Mesendoderm (in vitro differentiated cells): ENCODE results near the gene SSUH2.

Source experiments
- DNase-seq: peaks from one replicate; pipeline ENCODE4 v3.0.0; 2013
- H2AK5ac ChIP-seq: 2 replicates; pipeline ENCODE4 v1.6.1; 2013; ENCODE audit warnings: low read length, inconsistent platforms
- H2BK120ac ChIP-seq: 2 replicates; pipeline ENCODE4 v1.6.1; 2013; ENCODE audit warnings: low read depth, mild to moderate bottlenecking, low read length, moderate library complexity, mixed read lengths
- H2BK15ac ChIP-seq: replicated peaks from 2 replicates; pipeline ENCODE4 v1.6.1; 2013; ENCODE audit warnings: low read depth, mild to moderate bottlenecking, moderate library complexity
- H2BK5ac ChIP-seq: 2 replicates; pipeline ENCODE4 v1.6.1; 2013; ENCODE audit warnings: low read length, inconsistent platforms
- H3K18ac ChIP-seq: 2 replicates; pipeline ENCODE4 v1.6.1; 2013; ENCODE audit warnings: mild to moderate bottlenecking, low read length, mixed read lengths
- H3K23ac ChIP-seq: one replicate; pipeline ENCODE4 v1.6.1; 2013; ENCODE audit warnings: low read length
- H3K27ac ChIP-seq: 2 replicates; pipeline ENCODE4 v1.5.1; 2013; ENCODE audit warnings: low read depth, mild to moderate bottlenecking, inconsistent platforms, low read length, moderate library complexity
- H3K27me3 ChIP-seq: 2 replicates; pipeline ENCODE4 v1.6.1; 2013; ENCODE audit warnings: low read length, control low read depth, mild to moderate bottlenecking, inconsistent platforms; ENCODE audit not compliant: insufficient read depth, poor library complexity
- H3K36me3 ChIP-seq: 2 replicates; pipeline ENCODE4 v1.6.1; 2013; ENCODE audit warnings: low read length, inconsistent platforms; ENCODE audit not compliant: control insufficient read depth, insufficient read depth
- H3K4ac ChIP-seq: one replicate; pipeline ENCODE4 v1.6.1; 2013; ENCODE audit warnings: low read depth, mild to moderate bottlenecking, low read length, moderate library complexity
- H3K4me1 ChIP-seq: 2 replicates; pipeline ENCODE4 v1.6.1; 2013; ENCODE audit warnings: low read depth, low read length, inconsistent platforms; ENCODE audit not compliant: control insufficient read depth
- H3K4me2 ChIP-seq: 2 replicates; pipeline ENCODE4 v1.6.1; 2013; ENCODE audit warnings: low read length
- H3K4me3 ChIP-seq: 2 replicates; pipeline ENCODE4 v1.5.1; 2013; ENCODE audit warnings: mild to moderate bottlenecking, low read length
- H3K56ac ChIP-seq: one replicate; pipeline ENCODE4 v1.6.1; 2013; ENCODE audit warnings: low read length
- H3K79me1 ChIP-seq: 2 replicates; pipeline ENCODE4 v1.6.1; 2013; ENCODE audit warnings: low read length, inconsistent platforms
- H3K79me2 ChIP-seq: 2 replicates; pipeline ENCODE4 v1.6.1; 2013; ENCODE audit warnings: mild to moderate bottlenecking, low read length; ENCODE audit not compliant: control insufficient read depth, insufficient read depth
- H3K9ac ChIP-seq: 2 replicates; pipeline ENCODE4 v1.6.1; 2013; ENCODE audit warnings: low read length, inconsistent platforms
- H4K5ac ChIP-seq: one replicate; pipeline ENCODE4 v1.6.1; 2013; ENCODE audit warnings: low read length
- H4K8ac ChIP-seq: one replicate; pipeline ENCODE4 v1.6.1; 2013; ENCODE audit warnings: low read depth, mild to moderate bottlenecking, control low read depth, low read length, moderate library complexity
- WGBS: extraction: QIAGEN DNeasy Blood & Tissue Kit; methylation state at CpG from one replicate; pipeline ENCODE4 v1.1.7; 2013; ENCODE audit warnings: low lambda C conversion rate, missing lambda C conversion rate; ENCODE audit not compliant: insufficient coverage; ENCODE audit errors: extremely low coverage; 5-methylcytosine and 5-hydroxymethylcytosine counted together

The SSUH2 gene

GRCh38 chr3:8663177-8664061 lies 18.8 kb upstream of the SSUH2 start:
- H3K4me1 ChIP-seq = peaks cover 9% of the 10 kb centered on the region
- peak overlapping the region; percentile 75 for H3K4ac ChIP-seq
- H2BK5ac ChIP-seq = peak overlapping the region; percentile 79
- no peak overlapping the region for H2AK5ac ChIP-seq
- no peak overlapping the region for H3K4me3 ChIP-seq
- H3K79me2 ChIP-seq = no peaks in the 10 kb centered on the region
- no peaks in the 10 kb centered on the region for H3K79me1 ChIP-seq
- peak overlapping the region; percentile 73 for H3K27ac ChIP-seq
- H4K8ac ChIP-seq = no peak overlapping the region
- H3K9ac ChIP-seq = peak overlapping the region; percentile 46
- DNase-seq = peak; percentile 95
- H3K27me3 ChIP-seq = no peaks in the 10 kb centered on the region
- no peak overlapping the region for H3K4me2 ChIP-seq
- H2BK120ac ChIP-seq = peak overlapping the region; percentile 39
- no CpG with 5 or more reads among the region's 12 CpGs for WGBS
- H3K23ac ChIP-seq = no peak overlapping the region
- H3K56ac ChIP-seq = peak overlapping the region; percentile 63
- H3K18ac ChIP-seq = peak overlapping the region; percentile 56
- no peak overlapping the region for H4K5ac ChIP-seq
- H3K36me3 ChIP-seq = no peaks in the 10 kb centered on the region
- no peak overlapping the region for H2BK15ac ChIP-seq

- Histone ChIP-seq H3K4me1 (peaks cover 9% of the 10 kb centered on the region), H2AK5ac (no peak overlapping the region), H3K79me2 (no peaks in the 10 kb centered on the region), H3K27me3 (no peaks in the 10 kb centered on the region), H3K4ac (no peak overlapping the region), H3K18ac (no peak overlapping the region), H2BK15ac (no peak overlapping the region), H3K4me2 (no peak overlapping the region), H2BK5ac (peak overlapping the region; percentile 79), H3K23ac (no peak overlapping the region), H4K8ac (no peak overlapping the region), H3K79me1 (no peaks in the 10 kb centered on the region), H3K27ac (peak overlapping the region; percentile 73), H3K9ac (peak overlapping the region; percentile 46), H3K4me3 (no peak overlapping the region), H3K56ac (peak overlapping the region; percentile 63), H2BK120ac (no peak overlapping the region), H4K5ac (no peak overlapping the region), H3K36me3 (no peaks in the 10 kb centered on the region)
- no peak for DNase-seq
- WGBS = no CpG with 5 or more reads among the region's 4 CpGs
Observed at GRCh38 chr3:8662594-8662993, 18.0 kb upstream of the SSUH2 start.

DNA sequence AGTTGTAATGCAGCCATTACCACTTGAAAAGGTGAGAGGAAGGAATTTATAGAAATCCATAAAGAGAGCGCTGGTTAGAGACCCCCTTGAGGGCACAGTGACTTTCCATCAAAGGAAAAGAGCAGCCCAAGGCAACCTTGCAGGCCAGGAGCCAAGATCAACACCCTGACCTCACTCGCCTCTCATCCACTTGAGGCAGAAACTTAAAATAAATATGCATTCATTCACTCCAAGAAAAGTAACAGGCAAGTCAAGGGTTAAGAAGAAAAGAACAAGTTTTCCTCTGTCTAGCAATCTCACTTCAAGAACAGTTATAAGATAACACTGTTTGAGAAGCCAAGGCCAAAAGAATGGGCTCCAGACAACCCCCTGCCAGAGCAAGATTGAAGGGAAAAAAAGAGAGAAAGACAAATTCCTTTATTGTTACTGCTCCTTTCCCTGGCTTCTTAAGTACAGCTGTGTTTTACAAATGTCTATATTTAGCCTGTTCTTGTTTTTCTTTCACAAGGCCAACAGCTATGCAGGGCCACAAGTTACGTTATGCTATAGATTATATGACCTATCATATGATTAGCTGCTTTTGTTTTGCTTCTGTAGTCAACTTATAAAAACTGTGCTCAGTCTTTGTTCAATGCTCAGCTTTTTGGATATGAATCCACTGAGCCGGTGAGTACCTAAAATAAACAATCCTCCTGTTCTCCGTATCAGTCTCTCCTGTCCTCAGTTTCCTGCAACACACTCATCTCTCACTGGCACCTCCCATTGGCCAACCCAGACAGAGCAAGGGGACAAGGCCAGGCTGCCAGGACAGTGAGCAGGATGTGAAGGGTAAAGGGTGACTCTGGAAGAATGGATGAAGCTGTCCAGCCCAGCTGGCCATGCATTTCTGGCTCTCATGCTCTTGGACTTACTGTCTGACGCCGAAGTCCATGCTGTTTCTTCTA lies 15.8 kb upstream of the SSUH2 start:
- H3K56ac ChIP-seq = peak overlapping the region; percentile 22
- H2BK120ac ChIP-seq = peak overlapping the region; percentile 62
- H2BK5ac ChIP-seq = peak overlapping the region; percentile 91
- no peak overlapping the region for H3K4me3 ChIP-seq
- peak overlapping the region; percentile 81 for H3K27ac ChIP-seq
- no peaks in the 10 kb centered on the region for H3K36me3 ChIP-seq
- no peaks in the 10 kb centered on the region for H3K79me1 ChIP-seq
- H3K18ac ChIP-seq = no peak overlapping the region
- H3K79me2 ChIP-seq = no peaks in the 10 kb centered on the region
- H3K23ac ChIP-seq = no peak overlapping the region
- no peaks in the 10 kb centered on the region for H3K27me3 ChIP-seq
- H3K4me2 ChIP-seq = no peak overlapping the region
- H3K4ac ChIP-seq = peak overlapping the region; percentile 41
- H2AK5ac ChIP-seq = no peak overlapping the region
- H2BK15ac ChIP-seq = no peak overlapping the region
- no peak overlapping the region for H4K8ac ChIP-seq
- peaks cover 9% of the 10 kb centered on the region for H3K4me1 ChIP-seq
- no peak overlapping the region for H4K5ac ChIP-seq
- no CpG with 5 or more reads among the region's 7 CpGs for WGBS
- DNase-seq = peak; percentile 69
- H3K9ac ChIP-seq = no peak overlapping the region

DNA sequence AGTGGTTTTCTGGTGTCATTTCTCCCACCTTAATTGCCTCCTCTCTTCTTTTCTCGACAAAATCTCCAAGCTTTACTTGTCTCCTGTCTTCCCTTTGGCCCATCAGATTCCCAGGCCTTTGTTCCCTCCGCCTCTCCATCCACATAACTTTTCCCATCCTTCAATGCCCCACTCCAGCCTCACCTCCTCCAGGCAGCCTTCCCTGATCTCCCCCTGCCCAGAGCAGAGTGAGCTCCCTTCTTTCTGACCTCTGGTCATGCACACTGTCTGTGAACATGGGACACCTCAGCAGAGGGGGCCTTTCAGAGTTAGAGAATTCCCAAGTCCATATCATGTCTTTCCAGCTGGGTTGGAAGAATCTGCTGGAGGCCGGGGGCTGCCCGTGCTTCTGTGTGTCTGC lies 14.6 kb upstream of the SSUH2 start:
- no peak overlapping the region for H2BK5ac ChIP-seq
- no peak overlapping the region for H3K27ac ChIP-seq
- H3K4me3 ChIP-seq = no peak overlapping the region
- peak overlapping the region; percentile 7 for H2AK5ac ChIP-seq
- no peaks in the 10 kb centered on the region for H3K79me2 ChIP-seq
- no peak overlapping the region for H4K5ac ChIP-seq
- H2BK120ac ChIP-seq = no peak overlapping the region
- WGBS = no CpG with 5 or more reads among the region's 4 CpGs
- no peak for DNase-seq
- no peak overlapping the region for H2BK15ac ChIP-seq
- H3K18ac ChIP-seq = no peak overlapping the region
- no peak overlapping the region for H3K23ac ChIP-seq
- H3K27me3 ChIP-seq = no peaks in the 10 kb centered on the region
- no peak overlapping the region for H3K4ac ChIP-seq
- H3K79me1 ChIP-seq = no peaks in the 10 kb centered on the region
- H3K9ac ChIP-seq = no peak overlapping the region
- no peaks in the 10 kb centered on the region for H3K36me3 ChIP-seq
- no peak overlapping the region for H4K8ac ChIP-seq
- H3K4me2 ChIP-seq = no peak overlapping the region
- H3K56ac ChIP-seq = no peak overlapping the region
- H3K4me1 ChIP-seq = peaks cover 9% of the 10 kb centered on the region

DNA sequence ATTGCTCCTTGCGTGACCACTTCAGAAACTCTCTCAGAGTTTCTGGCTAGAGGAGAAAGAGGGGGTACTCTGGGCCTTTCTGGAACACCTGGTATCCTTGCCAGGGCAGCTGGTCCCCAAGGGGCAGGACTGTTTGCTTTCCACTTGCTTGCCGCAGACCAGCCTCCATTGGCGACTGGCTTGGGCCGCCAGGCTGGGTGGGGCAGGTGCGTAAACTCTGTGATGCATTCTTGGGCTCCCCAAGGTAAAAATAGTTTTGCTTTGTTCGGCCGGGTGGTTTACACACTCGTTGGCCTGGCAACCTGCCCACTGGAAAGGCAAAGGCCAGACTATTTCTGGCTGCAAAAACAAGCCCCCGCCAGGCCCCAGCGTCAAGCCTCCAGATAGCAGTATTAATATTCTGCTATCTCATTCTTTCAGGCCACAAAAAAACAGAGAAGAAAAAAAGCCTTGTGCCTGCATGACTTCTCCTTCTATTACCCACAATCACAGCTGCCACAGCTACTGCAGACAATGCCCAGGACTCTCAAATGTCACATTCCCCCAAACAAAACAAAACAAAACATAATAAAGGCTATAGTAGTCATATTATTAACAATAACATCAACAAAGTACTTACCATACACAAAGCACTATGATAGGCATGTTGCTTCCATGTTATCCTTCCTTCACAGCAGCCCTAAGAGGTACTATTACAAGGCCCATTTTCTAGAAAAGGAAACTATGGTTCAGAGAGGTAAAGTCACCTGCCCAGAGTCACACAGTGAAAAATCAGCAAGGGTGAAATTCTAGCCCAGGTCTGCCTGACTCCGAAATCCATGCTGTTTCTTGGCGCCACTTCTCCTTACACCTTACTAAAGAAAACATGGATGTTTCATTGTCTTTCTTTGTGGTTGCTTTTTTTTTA lies 14.0 kb upstream of the SSUH2 start:
- H2BK15ac ChIP-seq = no peak overlapping the region
- no peak overlapping the region for H3K18ac ChIP-seq
- H3K36me3 ChIP-seq = no peaks in the 10 kb centered on the region
- H4K8ac ChIP-seq = no peak overlapping the region
- H3K79me1 ChIP-seq = no peaks in the 10 kb centered on the region
- H2AK5ac ChIP-seq = no peak overlapping the region
- no peak overlapping the region for H3K27ac ChIP-seq
- no peak overlapping the region for H3K9ac ChIP-seq
- H3K4ac ChIP-seq = no peak overlapping the region
- H3K23ac ChIP-seq = no peak overlapping the region
- no peak overlapping the region for H2BK120ac ChIP-seq
- peaks cover 9% of the 10 kb centered on the region for H3K4me1 ChIP-seq
- H4K5ac ChIP-seq = no peak overlapping the region
- H3K79me2 ChIP-seq = no peaks in the 10 kb centered on the region
- H3K4me3 ChIP-seq = no peak overlapping the region
- H3K4me2 ChIP-seq = no peak overlapping the region
- no CpG with 5 or more reads among the region's 12 CpGs for WGBS
- no peaks in the 10 kb centered on the region for H3K27me3 ChIP-seq
- DNase-seq = no peak
- no peak overlapping the region for H2BK5ac ChIP-seq
- H3K56ac ChIP-seq = no peak overlapping the region
